8988T (cell line): ENCODE measurements around the gene TBX1.

Source experiments
- DNase-seq: peaks from one replicate; pipeline ENCODE4 v3.0.0; 2011

Gene TBX1

DNA sequence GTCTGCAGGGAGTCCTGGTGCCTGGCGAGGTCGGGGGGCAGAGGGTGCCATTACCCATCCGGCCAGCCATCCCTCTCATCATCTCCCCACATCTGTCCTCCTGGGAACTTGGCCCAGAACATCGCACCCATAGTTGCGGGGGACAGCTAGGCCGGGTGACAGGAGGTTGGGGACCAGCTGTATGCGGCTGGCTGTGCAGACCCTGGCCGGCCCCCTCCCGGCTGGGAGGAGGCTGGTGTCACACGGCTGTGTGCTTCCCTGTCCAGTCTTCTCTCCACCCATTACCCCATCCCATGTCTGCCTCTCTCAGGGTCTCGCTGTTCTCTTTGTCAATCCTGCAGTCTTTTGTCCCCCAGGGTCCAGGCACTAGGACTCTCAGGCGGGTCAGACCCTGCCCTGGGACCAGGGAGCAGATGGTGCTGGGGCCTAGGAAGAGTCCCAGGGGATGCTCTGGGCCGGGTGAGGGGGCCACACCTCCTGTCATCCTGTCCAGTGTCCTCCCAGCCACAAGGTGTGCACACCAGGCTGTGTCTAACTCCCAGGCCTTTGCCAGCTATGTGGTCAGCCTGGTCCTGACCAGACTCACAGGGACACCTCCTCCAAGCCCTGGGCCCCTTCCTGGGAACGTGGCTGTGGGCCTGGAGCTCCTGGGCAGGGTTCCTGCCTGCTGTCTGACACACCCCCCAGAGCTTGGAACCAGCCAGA is 6.4 kb upstream of the TBX1 start:
- DNase-seq: no peak

DNA sequence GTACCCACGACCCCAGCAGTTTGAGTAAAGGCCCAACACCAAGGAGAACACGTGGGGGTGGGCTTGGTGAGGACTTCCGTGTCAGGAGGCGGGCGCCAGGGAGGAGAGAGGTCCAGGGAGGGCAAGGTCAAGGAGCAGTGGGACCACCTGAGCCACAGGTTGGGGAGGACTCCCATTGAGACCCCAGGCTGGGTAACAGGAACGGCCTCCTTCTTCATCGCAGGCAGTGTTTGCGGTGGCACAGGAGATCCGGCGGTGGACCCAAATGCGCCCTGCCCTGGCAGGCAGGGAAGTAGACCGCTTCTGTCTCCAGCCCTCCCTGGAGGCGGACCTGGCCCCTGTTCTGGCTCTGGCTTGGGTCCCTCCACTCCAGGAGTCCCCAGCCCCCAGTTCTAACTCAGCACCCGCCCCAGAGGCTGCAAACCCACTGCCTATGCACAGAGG is 5.9 kb upstream of the TBX1 start:
- DNase-seq: no peak

DNA sequence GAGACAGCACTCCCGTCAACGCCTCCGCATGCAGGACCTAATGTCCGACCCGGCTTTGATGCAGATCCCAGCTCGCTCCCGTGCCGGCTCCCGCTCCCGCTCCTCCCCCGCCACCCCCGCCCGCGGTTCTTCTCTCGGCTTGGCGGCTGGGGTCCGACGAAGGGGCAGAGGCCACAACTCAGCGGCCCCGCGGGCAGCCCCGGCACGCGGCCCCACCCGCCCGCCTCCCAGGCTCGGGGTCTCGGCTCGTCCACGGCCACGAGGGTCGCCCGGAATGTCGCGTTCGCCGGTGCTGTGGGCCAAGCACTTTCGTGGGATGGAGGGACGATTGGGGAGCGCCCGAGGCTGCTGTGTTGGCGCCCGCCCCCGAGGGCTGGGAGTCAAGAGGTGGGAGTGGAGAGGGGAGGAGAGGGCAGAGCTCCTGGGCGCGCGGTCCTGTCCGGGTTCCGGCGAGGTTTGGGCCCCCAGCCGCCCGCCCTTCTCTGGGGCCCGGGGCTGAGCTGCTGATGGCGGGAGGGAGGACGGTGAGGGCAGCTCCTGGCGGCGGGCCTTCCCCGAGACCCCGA is 5.3 kb upstream of the TBX1 start:
- no peak for DNase-seq

DNA sequence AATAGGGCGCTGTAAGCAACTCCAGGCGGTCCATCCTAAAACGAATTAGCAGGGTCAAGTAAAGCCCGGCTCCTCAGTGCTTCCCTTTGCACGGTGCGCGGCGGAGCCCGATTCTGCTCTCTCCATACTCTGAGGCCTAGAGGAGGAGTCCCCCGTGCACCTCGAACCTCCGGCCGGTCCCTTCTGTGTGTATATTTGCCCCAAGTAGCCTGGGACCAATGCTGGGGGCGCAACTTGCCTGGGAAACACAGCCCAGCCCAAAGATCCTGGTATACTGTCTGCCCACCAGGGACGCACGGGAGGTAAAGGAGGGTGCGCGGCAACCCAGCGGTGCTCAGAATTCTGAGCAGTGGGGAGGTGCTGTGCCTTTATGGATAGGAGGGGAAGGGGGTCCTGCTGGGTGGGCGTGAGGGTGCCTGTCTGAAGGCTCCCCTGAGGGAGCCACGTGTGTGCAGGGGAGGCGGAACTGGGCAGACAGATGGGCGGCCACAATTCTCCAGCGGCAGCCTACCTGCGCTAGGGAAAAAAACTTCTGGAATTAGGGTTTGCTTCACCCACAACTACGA is 4.8 kb upstream of the TBX1 start:
- DNase-seq: no peak

DNA sequence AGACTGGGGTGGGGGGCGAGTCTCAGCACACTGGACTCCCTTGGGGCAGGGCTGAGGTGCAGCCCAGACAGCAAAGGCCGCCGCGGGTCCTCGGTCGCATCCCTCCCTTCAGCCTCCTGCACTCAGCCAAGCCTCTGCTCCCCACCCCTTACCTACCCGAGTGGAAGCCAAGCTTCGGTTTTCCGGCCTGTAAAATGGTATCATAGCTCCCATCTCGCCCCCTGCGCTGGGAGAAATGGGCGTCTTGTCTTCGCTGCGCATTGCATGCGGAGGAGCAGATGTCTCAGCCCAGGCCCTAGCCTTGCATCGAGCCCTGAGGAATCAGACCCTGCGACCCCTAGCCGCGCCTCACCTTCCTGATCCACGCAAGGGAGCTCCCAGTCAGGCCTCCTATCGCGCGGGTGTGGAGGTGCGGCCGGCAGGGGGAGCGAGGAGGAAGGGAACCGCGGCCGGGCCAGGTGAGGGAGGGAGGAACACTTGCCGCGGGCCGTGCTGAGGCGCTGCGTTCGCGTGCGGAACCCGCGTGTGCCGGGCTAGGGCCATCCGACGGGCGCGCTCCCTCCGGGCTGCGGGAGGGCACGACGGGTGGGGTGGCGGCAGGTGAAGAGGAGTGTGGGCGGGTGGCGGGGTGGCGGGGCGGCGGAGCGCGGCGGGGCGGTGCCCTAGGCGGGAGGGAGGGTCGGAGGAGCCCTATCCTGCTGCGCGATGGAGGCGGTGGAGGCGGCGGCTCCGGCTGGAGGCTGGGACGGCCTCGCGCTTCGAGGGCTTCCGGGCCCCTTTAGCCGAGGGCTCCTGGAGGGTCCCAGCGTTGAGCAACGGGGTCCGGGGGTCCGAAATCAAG is 4.1 kb upstream of the TBX1 start:
- DNase-seq: peak; percentile 98

DNA sequence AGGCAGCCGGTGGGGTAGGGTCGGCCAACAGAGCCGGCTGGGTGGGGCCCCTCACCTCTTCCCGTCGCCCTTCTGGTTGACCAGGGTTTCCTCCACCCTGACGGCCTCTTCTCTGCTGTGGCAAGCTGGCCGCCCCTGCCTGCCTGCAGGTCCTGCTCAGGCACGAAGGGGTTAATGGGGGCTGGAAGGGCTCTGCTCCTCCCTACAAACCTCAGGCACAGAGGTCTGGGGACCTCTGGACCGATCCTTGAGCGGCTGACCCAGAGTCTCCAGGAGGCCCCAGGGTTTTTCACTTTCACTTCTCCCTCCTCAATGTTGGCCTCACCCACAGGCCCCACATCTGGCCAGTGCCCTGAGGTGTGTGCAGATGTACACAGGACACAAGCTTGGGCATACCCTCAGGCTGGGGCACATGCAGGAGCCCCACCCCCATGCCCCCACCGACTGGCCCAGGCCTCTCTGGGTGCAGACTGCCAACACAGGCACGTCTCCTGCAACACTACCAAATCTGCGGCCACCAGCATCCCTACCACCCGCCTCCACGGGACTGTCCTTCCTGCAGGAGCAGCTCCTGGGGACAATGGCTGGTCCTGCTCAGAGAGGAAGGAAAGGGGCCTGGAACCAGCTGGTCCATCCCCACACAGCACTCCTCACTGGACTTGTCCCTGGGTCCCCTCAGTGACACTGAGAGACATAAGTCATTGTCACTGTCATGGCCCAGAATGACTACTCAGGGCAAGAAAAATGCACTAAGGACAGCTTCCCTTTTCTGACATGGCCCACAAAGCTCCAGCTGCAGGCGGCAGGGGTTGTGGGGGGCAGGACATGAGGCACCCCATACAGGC is 3.2 kb upstream of the TBX1 start:
- DNase-seq: peak; percentile 75

DNA sequence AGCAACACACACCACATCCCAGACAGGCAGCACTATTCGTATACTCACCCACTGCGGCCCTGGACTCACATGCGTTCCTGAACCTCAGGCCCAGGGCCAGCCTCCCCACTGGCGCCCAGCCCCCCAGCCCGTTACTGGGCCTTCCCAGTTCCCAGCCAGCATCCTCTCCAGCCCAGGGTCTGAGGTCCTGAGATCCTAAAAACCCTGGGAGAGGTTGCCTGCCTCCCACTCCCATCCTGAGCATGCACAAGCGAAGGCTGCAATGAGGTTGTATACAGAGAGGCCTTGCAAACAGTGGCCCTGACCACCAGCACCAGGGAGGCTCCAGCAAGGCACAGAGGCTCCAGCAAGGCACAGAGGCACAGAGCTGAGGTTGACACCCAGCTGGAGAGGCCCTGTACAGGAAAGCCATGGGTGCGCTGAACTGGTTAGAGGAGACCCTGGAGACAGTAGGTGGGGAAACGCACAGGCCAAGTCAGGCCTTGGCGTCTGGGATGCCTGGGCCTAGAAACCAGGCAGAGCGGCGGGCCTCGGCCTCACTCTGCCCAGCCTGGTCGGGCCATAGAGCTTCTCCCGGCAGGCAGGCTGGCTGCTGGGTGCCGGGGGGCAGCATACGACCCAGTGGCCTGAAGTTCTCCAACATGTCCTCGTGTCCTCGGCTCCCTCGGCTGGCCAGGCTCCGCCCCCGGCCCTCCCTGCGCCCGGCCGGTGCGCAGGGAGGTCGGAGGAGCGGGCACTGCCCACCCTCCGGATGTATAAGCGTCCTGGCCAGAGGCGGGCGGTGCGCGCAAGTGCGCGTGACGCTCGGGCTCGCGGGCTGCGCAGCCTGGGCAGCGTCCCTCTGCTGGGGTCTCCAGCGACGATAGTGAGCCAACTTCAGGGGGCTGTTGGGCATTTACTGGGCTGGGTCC is 2.3 kb upstream of the TBX1 start:
- DNase-seq: no peak

DNA sequence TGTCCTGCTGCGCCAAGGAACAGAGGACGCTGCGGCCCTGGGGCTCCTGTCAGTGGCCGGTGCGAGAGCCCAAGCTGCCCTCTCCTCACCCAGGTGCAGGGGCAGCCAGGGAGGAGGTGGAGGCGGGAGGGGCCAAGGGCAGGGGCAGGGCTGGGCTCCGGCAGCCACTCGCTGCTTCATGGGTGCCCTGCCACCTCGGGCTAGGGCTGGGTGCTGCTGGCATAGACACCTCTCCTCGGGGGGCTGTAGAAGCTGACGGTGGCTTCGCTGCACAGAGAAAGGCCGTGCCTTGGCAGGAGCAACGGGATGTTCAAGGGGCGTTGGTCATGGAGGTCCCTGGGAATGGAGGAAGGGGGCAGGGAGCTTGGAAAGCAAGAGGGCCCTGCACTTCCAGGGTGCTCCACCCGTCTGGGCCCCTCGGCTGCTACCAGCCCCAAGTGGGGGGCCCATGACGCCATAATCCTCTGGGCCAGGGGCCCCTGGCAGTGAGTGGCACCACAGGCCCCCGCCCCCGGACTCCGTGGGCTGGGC is 1.6 kb upstream of the TBX1 start:
- no peak for DNase-seq

DNA sequence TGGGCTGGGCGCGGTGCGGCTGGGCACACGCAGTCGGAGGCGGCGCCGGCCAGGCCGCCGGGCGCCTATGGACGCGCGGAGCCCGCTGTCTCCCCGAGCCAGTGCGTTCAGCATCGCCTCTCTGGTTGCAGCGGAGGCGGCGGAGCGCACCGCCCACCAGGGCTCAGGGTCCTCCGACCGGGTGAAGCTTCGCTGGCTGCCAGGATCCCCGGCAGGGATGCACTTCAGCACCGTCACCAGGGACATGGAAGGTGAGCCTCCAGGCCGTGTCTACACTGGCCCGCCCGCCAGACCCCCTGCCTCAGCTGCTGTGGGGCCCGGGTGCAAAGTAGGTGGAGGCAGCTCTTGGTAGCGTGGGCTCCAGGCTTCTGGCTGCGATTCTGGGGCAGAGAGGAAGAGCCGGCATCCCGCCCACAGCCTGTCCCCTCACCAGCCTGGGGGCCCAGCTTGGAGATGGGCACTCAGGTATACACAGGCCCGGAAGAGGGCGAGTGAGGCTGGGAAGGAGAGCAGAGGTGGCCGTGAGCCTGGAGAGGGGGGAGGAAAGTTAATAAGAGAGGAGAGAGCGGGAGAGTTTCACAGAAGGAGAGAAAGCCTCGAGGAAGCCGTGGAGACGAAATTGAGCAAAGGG is 1.0 kb upstream of the TBX1 start:
- DNase-seq: no peak

DNA sequence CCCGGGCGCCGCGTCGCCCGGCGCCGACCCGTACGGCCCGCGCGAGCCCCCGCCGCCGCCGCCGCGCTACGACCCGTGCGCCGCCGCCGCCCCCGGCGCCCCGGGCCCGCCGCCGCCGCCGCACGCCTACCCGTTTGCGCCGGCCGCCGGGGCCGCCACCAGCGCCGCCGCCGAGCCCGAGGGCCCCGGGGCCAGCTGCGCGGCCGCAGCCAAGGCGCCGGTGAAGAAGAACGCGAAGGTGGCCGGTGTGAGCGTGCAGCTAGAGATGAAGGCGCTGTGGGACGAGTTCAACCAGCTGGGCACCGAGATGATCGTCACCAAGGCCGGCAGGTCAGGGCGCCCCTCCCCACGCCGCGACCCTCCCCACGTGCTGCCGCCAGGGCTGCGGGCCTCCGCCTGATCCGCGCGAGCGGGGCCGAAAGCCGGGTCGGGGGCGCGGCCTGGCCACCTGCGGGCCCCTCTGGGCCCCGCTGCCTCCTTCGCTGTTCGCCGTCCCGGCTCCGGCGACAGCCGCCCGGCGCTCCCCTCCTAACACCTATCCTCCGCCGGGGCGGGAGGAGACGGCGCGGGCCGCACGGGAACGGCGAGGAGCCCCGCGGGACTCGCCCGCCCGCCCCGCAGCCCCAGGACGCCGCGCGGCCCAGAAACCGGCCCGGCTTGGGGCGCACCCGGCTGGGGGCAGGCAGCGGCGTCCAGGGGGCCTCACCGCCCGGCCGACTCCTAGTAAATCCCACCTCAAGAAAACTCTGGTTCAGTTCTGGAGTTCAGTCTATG is 560 bp downstream of the TBX1 start:
- no peak for DNase-seq

DNA sequence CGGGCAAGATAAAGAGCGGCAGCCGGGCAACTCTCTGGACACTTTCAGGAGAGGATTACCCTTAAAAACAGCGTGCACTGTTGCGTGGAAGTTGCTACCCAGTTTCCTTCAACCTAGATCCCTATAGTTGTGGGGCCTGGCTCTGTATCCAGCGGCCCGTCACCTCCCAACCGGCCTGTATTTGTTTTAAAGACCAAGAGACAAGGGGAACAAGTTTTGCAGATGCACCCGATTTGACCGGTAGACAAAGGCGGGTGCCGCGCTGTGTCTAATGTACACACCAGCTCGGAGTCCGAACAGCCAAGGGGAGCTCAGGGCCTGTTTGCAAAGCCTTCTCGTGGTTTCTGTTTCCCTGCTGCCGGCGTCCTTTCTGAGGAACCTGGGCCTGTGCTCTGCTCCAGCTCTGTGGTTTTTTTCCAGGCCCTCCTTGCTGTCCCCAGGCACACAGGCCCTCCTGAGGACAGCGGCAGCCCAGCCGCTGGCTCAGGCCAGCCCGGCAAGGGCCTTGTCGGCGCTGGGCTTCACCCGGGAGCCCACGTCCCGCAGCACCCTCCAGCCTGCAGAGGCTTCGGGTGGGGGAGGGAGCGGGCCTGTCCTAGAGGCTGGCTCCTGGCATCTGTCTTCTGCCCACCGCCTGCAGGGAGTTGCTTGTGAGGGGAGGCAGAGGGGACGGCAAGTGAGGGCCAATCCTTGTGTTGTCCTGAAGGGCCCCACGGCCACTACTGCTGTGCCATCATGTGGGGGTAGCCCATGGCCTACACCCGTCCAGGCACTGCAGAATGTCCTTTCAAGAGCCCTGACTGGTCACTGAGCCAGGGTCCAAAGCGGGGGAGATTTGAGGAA is 1.4 kb downstream of the TBX1 start:
- no peak for DNase-seq

DNA sequence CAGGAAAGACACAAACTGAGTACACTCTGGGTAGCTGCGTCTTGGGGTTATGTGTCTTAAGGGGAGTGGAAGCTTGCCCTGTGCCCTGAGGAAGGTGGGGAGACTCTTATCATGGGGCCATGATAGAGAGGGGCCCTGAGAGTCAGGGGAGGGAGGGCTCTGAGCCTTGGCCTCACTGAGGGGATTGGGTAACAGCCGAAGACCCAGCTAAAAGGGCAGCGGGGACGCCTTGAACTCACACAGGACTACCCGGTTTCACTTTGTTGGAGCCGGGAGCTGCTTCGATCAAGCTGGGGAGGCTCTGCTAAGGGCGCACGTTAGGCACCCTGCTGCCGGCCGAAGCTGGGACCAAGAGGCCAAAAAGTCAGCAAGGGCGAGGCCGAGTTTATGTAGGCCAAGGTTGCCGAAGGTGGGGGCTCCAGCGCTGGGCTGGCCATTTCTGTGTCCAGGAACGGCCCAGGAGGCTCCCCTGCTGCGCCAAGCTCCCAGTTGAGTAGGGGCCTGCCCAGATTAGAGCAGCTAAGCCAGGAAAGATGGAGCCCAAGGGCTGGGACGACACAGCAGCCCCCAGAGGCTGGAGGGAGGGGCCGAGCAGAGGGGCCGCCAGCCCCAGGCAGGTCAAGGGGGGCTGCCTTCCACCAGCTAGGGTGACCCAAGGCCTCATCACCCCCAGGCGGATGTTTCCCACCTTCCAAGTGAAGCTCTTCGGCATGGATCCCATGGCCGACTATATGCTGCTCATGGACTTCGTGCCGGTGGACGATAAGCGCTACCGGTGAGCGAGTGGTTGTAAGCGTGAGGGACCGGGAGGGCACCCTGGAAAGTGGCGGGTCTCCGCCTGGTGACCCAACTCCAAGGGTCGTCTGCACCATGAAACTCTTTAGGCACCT is 2.2 kb downstream of the TBX1 start:
- no peak for DNase-seq

DNA sequence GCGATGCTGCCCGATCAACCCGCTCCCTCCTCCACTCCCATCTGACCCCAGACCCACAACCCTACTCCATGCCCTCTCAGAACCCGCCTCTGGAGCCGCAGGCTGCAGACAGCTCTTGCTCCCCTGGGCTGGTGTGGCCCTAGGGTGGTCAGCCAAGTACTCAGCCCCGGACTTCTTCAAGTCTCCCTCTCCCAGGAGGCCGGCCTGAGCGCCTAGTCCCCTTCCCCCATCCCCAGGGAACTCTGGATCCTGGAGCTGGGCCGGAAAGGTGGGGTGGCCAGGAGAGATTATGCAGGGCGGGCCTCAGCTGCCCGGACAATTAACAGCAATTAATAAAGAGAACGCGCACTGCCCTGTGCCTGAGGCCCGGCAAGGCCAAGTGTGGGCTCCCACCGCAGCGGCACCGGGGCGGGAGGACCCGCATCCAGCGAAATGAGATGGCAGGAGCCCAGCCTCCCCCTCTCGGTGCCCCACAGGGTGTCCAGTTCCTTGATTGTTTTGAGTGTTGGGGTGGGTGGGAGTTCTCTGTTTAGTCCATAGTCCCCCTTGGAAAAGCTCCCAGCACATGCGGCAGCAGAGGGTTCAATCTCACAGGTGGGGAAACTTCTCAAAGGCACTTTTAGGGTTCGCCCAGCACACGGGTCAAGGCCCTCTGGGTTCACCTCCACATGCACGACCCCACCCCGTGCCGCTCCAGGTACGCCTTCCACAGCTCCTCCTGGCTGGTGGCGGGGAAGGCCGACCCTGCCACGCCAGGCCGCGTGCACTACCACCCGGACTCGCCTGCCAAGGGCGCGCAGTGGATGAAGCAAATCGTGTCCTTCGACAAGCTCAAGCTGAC is 3.1 kb downstream of the TBX1 start:
- no peak for DNase-seq

DNA sequence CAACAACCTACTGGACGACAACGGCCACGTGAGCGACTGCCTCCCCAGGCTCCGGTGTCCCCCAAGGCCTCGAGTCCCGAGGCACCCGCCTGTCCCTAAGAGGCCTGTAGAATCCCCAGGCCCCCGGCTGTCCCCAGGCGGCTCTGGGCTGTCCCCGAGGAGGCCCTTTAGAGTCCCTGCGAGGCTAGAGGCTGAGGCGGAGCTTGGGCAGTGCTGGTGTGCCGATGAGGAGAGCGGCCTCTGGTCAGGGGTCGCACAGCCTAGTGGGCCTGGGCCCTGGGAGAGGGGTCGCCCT is 3.7 kb downstream of the TBX1 start:
- no peak for DNase-seq

DNA sequence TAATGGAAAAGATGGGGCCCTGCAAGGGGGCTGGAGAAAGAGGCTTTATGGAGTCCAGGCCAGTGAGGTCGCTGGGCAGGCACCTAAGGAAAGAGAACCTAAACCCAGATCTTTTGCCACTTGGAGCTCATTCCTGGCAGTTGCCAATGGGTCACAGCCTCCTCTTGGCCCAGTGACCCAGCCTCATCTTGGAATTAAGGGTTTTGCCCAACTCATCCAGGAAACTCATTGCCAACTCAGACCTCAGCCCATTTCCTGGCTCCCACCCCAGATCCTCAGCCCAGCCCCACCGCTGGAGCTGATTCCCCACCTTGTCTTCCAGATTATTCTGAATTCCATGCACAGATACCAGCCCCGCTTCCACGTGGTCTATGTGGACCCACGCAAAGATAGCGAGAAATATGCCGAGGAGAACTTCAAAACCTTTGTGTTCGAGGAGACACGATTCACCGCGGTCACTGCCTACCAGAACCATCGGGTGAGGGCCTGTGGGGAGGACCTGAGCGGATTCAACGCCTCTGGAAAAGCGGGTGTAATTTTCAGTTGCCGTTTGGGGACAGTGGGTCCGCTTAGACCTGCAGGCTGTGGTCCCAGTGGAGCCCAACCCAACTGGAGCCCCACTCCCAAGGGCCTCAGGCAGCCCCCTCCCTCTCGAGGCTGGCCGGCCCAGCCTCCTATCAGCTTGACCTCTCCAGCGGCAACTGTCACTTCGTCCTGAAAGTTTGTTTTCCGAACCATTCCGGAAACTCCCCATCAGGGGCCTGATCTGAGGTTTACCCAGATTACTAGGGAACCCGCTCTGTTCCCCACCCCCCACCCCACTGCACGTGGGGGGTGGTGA is 4.3 kb downstream of the TBX1 start:
- DNase-seq: no peak

DNA sequence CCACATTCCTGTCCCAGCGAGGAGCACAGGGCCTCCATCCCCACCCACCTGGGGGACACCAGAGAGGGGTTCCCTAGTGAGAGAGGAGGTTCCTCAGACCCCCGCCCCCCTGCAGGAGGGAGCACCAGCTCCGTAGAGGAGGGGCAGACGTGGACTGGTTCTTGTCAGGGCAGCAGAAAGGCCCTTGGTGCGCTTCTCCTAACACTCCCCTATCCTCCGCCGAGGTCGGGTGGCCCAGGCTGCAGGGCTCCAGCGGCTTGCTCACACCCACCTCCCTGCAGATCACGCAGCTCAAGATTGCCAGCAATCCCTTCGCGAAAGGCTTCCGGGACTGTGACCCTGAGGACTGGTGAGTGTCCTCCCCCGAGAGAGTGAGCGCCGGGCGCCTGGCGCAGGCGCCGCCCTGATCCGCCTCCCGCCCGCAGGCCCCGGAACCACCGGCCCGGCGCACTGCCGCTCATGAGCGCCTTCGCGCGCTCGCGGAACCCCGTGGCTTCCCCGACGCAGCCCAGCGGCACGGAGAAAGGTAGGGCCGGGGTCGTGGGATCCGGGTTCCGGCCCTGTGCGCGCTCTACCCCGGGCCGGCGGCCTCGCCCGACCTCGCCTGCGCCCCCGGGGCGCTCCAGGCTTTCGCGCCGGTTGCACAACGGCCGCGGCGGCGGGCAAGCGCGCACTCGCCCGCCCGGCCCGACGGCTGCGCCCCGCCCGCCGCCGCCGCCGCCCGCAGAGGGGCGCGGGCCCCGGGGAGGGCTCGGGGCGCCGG is 5.1 kb downstream of the TBX1 start:
- DNase-seq: no peak
